Effector memory CD8-positive, alpha-beta T cell (primary cell): Measurements from ENCODE around the gene TSEN34.
A peak's percentile ranks its signal among the peaks of the same experiment; 100 is the strongest.
"Not testable (repeated sequence)": the region's sequence is repeated elsewhere in the genome, so short reads cannot be mapped to it uniquely, and the experiment has no call there.

Experiments used
- ATAC-seq: fragments of 150-1000 bp; cut with Tn5 transposase; replicated peaks from 2 replicates; pipeline ENCODE4 v1.10.0; 2021; ENCODE audit warnings: mild to moderate bottlenecking, moderate library complexity
- DNase-seq, 3 experiments: peaks; one replicate each; pipeline ENCODE4 v3.0.0; 2021
- H3K27ac Mint-ChIP-seq, 2 donors: one replicate each; pipeline ENCODE4 v1.8.0; 2022; ENCODE audit warnings: mild to moderate bottlenecking in 2 of 2, mixed read lengths in 2 of 2, moderate library complexity in 2 of 2
- H3K27me3 Mint-ChIP-seq, 2 donors: one replicate each; pipeline ENCODE4 v1.8.0; 2022; ENCODE audit warnings: mixed read lengths in 2 of 2
- H3K36me3 Mint-ChIP-seq: one replicate; pipeline ENCODE4 v1.8.0; 2022; ENCODE audit warnings: mild to moderate bottlenecking, moderate library complexity, mixed read lengths; ENCODE audit not compliant: insufficient read depth
- H3K4me1 Mint-ChIP-seq, 2 donors: one replicate each; pipeline ENCODE4 v1.8.0; 2022; ENCODE audit warnings: low read depth in 2 of 2, mixed read lengths in 2 of 2
- H3K4me3 Mint-ChIP-seq, 2 donors: one replicate each; pipeline ENCODE4 v1.8.0; 2022; ENCODE audit warnings: mild to moderate bottlenecking in 2 of 2, mixed read lengths in 2 of 2, moderate library complexity in 2 of 2
- H3K9me3 Mint-ChIP-seq, 2 donors: one replicate each; pipeline ENCODE4 v1.8.0; 2022; ENCODE audit warnings: mixed read lengths in 2 of 2

Gene TSEN34

GRCh38 chr19:54229146-54229545 is 38.0 kb downstream of the TSEN34 start:
- Mint-ChIP-seq H3K27ac (no peak overlapping the region), H3K27me3 (peaks cover 25 to 39% of the 10 kb centered on the region in 2 donors), H3K36me3 (no peaks in the 10 kb centered on the region), H3K9me3 (no peaks in the 10 kb centered on the region), H3K4me3 (no peak overlapping the region), H3K4me1 (peaks cover 3 to 4% of the 10 kb centered on the region in 2 donors)
- DNase-seq (no peak), ATAC-seq (no peak)

- Mint-ChIP-seq H3K4me3 (no peak overlapping the region), H3K27me3 (peaks cover 25 to 39% of the 10 kb centered on the region in 2 donors), H3K9me3 (no peaks in the 10 kb centered on the region), H3K4me1 (peaks cover 3 to 4% of the 10 kb centered on the region in 2 donors), H3K27ac (no peak overlapping the region), H3K36me3 (no peaks in the 10 kb centered on the region)
- ATAC-seq (no peak), DNase-seq (no peak)
These were observed 38.9 kb downstream of the TSEN34 start for GRCh38 chr19:54230031-54230430.

GRCh38 chr19:54231077-54231931 is 40.2 kb downstream of the TSEN34 start:
- no peaks in the 10 kb centered on the region for H3K36me3 Mint-ChIP-seq
- no peak overlapping the region for H3K4me3 Mint-ChIP-seq
- ATAC-seq (peak; percentile 99), DNase-seq (peak; percentile 88 to 90 (median 90))
- H3K9me3 Mint-ChIP-seq = no peaks in the 10 kb centered on the region
- peaks cover 25 to 39% of the 10 kb centered on the region in 2 donors for H3K27me3 Mint-ChIP-seq
- H3K4me1 Mint-ChIP-seq = peaks cover 3 to 4% of the 10 kb centered on the region in 2 donors
- no peak overlapping the region for H3K27ac Mint-ChIP-seq

GRCh38 chr19:54233941-54234340 is 42.8 kb downstream of the TSEN34 start:
- ATAC-seq = no peak
- Mint-ChIP-seq H3K4me1 (peaks cover 3 to 4% of the 10 kb centered on the region in 2 donors), H3K36me3 (no peaks in the 10 kb centered on the region), H3K4me3 (no peak overlapping the region), H3K27ac (no peak overlapping the region), H3K9me3 (no peaks in the 10 kb centered on the region), H3K27me3 (peaks cover 30 to 40% of the 10 kb centered on the region in 2 donors)
- DNase-seq = no peak

- H3K27ac Mint-ChIP-seq = peak overlapping the region in 1 of 2 donors; percentile 81
- not testable (repeated sequence) for ATAC-seq, H3K4me1 Mint-ChIP-seq, H3K9me3 Mint-ChIP-seq, H3K4me3 Mint-ChIP-seq, DNase-seq, H3K36me3 Mint-ChIP-seq
- H3K27me3 Mint-ChIP-seq = peaks cover 13 to 19% of the 10 kb centered on the region in 2 donors
These were observed 48.6 kb downstream of the TSEN34 start for GRCh38 chr19:54239491-54240371.

GRCh38 chr19:54240372-54241336 is 49.5 kb downstream of the TSEN34 start:
- not testable (repeated sequence) for ATAC-seq, H3K27ac Mint-ChIP-seq, H3K4me1 Mint-ChIP-seq, H3K4me3 Mint-ChIP-seq, H3K9me3 Mint-ChIP-seq, H3K36me3 Mint-ChIP-seq, DNase-seq
- peaks cover 13 to 24% of the 10 kb centered on the region in 2 donors for H3K27me3 Mint-ChIP-seq

GRCh38 chr19:54242234-54242633 is 51.1 kb downstream of the TSEN34 start:
- not testable (repeated sequence) for H3K9me3 Mint-ChIP-seq, H3K27ac Mint-ChIP-seq, H3K4me3 Mint-ChIP-seq, H3K4me1 Mint-ChIP-seq, ATAC-seq, DNase-seq, H3K36me3 Mint-ChIP-seq
- H3K27me3 Mint-ChIP-seq = peaks cover 13 to 19% of the 10 kb centered on the region in 2 donors

GRCh38 chr19:54242646-54243045 is 51.5 kb downstream of the TSEN34 start, which contains the start of gene LILRA6:
TSS of gene LILRA6 (minus strand) at chr19:54242790.
- peaks cover 13 to 19% of the 10 kb centered on the region in 2 donors for H3K27me3 Mint-ChIP-seq
- H3K9me3 Mint-ChIP-seq, H3K4me3 Mint-ChIP-seq, DNase-seq, H3K4me1 Mint-ChIP-seq, H3K27ac Mint-ChIP-seq, H3K36me3 Mint-ChIP-seq: not testable (repeated sequence)
- ATAC-seq = peak; percentile 62

- Mint-ChIP-seq H3K4me1 (peaks cover 10 to 12% of the 10 kb centered on the region in 2 donors), H3K27me3 (peaks cover 10 to 19% of the 10 kb centered on the region in 2 donors)
- H3K27ac Mint-ChIP-seq, H3K4me3 Mint-ChIP-seq, ATAC-seq, H3K9me3 Mint-ChIP-seq, DNase-seq, H3K36me3 Mint-ChIP-seq: not testable (repeated sequence)
These were observed 52.7 kb downstream of the TSEN34 start for GRCh38 chr19:54243809-54244208.
